CD14-positive monocyte (primary cell): ENCODE results near the gene PLXNA2. TPM values are rescaled to one million over a fixed set of nuclear protein-coding genes. Genes with fewer than 3 reads are reported as not detected.

Experiments
- DNase-seq, 3 donors: peaks; one replicate each; pipeline ENCODE4 v3.0.0-alpha.2; 2011 to 2022
- H2AFZ ChIP-seq: 2 replicates; pipeline ENCODE4 v1.6.0; 2012; ENCODE audit warnings: mild to moderate bottlenecking, low read depth, low read length, inconsistent platforms; ENCODE audit not compliant: insufficient read depth, poor library complexity, severe bottlenecking
- H3K27ac ChIP-seq, 2 donors: 1 replicate in 1 of 2; 2 replicates in 1 of 2; pipeline ENCODE4 v1.5.1; 2012 to 2013; ENCODE audit warnings: low read length in 2 of 2, control low read depth in 1 of 2, inconsistent platforms in 1 of 2, low read depth in 1 of 2, mild to moderate bottlenecking in 1 of 2
- H3K27me3 ChIP-seq, 2 donors: one replicate each; pipeline versions ENCODE4 v1.6.0 to v1.6.1; 2011 to 2013; ENCODE audit warnings: low read length in 2 of 2; ENCODE audit not compliant: control insufficient read depth in 2 of 2, insufficient read depth in 2 of 2
- H3K36me3 ChIP-seq, 2 donors: replicated peaks in 1 of 2; 1 replicate in 1 of 2; 2 replicates in 1 of 2; pipeline versions ENCODE4 v1.5.1 to v1.6.1; 2012 to 2013; ENCODE audit warnings: low read length in 2 of 2, control low read depth in 1 of 2, inconsistent platforms in 1 of 2, mild to moderate bottlenecking in 1 of 2; ENCODE audit not compliant: insufficient read depth in 2 of 2, control insufficient read depth in 1 of 2
- H3K4me1 ChIP-seq, 2 donors: 1 replicate in 1 of 2; 2 replicates in 1 of 2; pipeline versions ENCODE4 v1.5.1 to v1.6.1; 2012 to 2013; ENCODE audit warnings: low read length in 2 of 2, control low read depth in 1 of 2, inconsistent platforms in 1 of 2, mild to moderate bottlenecking in 1 of 2, moderate library complexity in 1 of 2; ENCODE audit not compliant: insufficient read depth in 2 of 2, control insufficient read depth in 1 of 2
- H3K4me2 ChIP-seq: replicated peaks from 2 replicates; pipeline ENCODE3; 2012; ENCODE audit warnings: low read length, moderate library complexity, mild to moderate bottlenecking; ENCODE audit not compliant: poor library complexity, severe bottlenecking; ENCODE audit errors: extremely low read depth
- H3K4me3 ChIP-seq, 3 experiments: fragments of 200-600 bp in 1 of 3; sonication (generic) in 1 of 3; replicated peaks in 1 of 3; 1 replicate in 2 of 3; 2 replicates in 1 of 3; pipeline ENCODE4 v1.5.1; 2011 to 2013; ENCODE audit warnings: low read length in 3 of 3, mild to moderate bottlenecking in 3 of 3, control low read depth in 2 of 3, low read depth in 2 of 3, inconsistent platforms in 1 of 3, moderate library complexity in 1 of 3
- H3K79me2 ChIP-seq: 2 replicates; pipeline ENCODE4 v1.6.0; 2012; ENCODE audit warnings: mild to moderate bottlenecking, control low read depth, inconsistent platforms, low read length, moderate library complexity; ENCODE audit not compliant: insufficient read depth
- H3K9ac ChIP-seq: 2 replicates; pipeline ENCODE4 v1.6.0; 2017; ENCODE audit warnings: low read length, mild to moderate bottlenecking; ENCODE audit not compliant: insufficient read depth, poor library complexity, severe bottlenecking
- H3K9me3 ChIP-seq, 2 donors: replicated peaks in 1 of 2; 1 replicate in 1 of 2; 2 replicates in 1 of 2; pipeline versions ENCODE4 v1.5.1 to v1.6.1; 2012 to 2013; ENCODE audit warnings: low read length in 2 of 2, control low read depth in 1 of 2; ENCODE audit not compliant: control insufficient read depth in 1 of 2, insufficient read depth in 1 of 2
- H4K20me1 ChIP-seq: 2 replicates; pipeline ENCODE4 v1.6.0; 2012; ENCODE audit warnings: mild to moderate bottlenecking, low read length, control low read depth, moderate library complexity; ENCODE audit not compliant: insufficient read depth
- H3K27ac Mint-ChIP-seq, 7 donors: one replicate each; pipeline ENCODE4 v1.8.0; 2020; ENCODE audit warnings: mild to moderate bottlenecking in 7 of 7, mixed read lengths in 7 of 7, moderate library complexity in 6 of 7, inconsistent platforms in 2 of 7
- H3K27me3 Mint-ChIP-seq, 3 donors: one replicate each; pipeline ENCODE4 v1.8.0; 2021 to 2022; ENCODE audit warnings: low read depth in 3 of 3, mild to moderate bottlenecking in 3 of 3, mixed read lengths in 3 of 3, moderate library complexity in 3 of 3, inconsistent platforms in 1 of 3
- H3K36me3 Mint-ChIP-seq, 2 donors: one replicate each; pipeline ENCODE4 v1.8.0; 2020; ENCODE audit warnings: mixed read lengths in 2 of 2, inconsistent platforms in 1 of 2, mild to moderate bottlenecking in 1 of 2
- H3K4me1 Mint-ChIP-seq: one replicate; pipeline ENCODE4 v1.8.0; 2020; ENCODE audit warnings: mild to moderate bottlenecking, mixed read lengths
- H3K4me3 Mint-ChIP-seq, 2 donors: one replicate each; pipeline ENCODE4 v1.8.0; 2020; ENCODE audit warnings: mild to moderate bottlenecking in 2 of 2, mixed read lengths in 2 of 2, moderate library complexity in 1 of 2
- H3K9me3 Mint-ChIP-seq, 7 donors: one replicate each; pipeline ENCODE4 v1.8.0; 2020 to 2022; ENCODE audit warnings: mixed read lengths in 7 of 7, mild to moderate bottlenecking in 6 of 7, moderate library complexity in 6 of 7, inconsistent platforms in 2 of 7
- WGBS: methylation state at CpG from one replicate; pipeline ENCODE4 v1.1.5; 2013; ENCODE audit warnings: missing lambda C conversion rate; ENCODE audit not compliant: insufficient coverage; 5-methylcytosine and 5-hydroxymethylcytosine counted together
- intact Hi-C, 2 donors: fragments of 100-400 bp; cut with micrococcal nuclease; formaldehyde crosslinking; loops; one replicate each; pipeline versions ENCODE4 v1.15.0 to v1.15.1; 2023
- polyA plus RNA-seq, 3 donors: library from polyadenylated mRNA; depleted of rRNA in 1 of 3; unstranded in 2 of 3; stranded (reverse) in 1 of 3; fragments of 300-500 nt in 2 of 3; fragments of >200 nt in 1 of 3; fragmentation: Illumina TruSeq in 2 of 3; gene quantifications; 1 replicate in 2 of 3; 2 replicates in 1 of 3; pipeline ENCODE4 v1.2.3, GENCODE V29; 2012 to 2021
- TF ChIP-seq, protein P1 (sequence below): fragments of 200-600 bp; IDR thresholded peaks from one replicate; pipeline ENCODE4 v1.8.0; 2022; ENCODE audit warnings: antibody characterized with exemption, mild to moderate bottlenecking

PLXNA2 gene
- polyA plus RNA-seq, 3 donors = 0.75 to 2.1 (median 1.1) TPM

DNA sequence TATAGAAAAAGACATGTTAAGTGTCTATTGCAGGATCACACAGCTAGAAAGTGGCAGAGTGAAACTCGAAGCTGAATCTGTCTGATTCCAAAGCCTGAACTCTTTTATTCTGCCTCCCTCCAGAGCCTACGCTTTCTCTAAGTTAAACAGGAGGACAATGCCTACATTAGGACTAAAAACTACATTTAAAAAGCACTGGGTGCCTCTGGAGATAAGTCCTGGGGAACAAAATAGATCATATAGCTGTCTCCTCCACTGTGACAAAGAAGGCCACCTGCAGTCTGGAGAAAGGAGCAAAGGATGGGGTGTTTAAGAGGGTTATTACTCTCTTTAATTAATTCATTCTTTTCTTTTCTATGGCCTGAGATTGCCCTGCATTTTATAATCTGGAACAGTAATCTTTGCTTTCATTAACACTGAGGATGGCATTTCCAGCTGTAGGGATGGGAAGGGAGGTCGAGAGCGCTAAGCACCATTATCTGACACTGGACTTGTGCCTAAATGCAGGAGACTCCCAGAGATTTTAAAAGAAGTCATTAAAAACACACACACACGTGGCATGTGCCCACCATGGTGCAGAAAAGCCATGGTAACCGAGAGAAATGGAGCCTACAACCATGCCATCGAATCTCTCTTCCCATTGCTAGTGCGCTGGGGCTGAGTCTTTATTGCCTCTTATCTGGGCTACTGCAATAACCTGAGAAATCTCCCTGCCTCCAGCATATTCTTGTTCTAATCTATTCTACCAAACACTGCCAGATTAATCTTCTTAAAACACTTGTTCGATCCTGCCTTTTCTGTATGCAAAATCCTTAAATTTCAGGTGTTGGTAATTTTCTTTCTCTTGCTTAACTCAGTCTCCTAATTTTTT lies 92.2 kb downstream of the PLXNA2 start:
- Histone ChIP-seq H4K20me1 (no peaks in the 10 kb centered on the region), H3K36me3 (no peaks in the 10 kb centered on the region), H3K9me3 (no peaks in the 10 kb centered on the region), H2AFZ (no peak overlapping the region), H3K27ac (no peak overlapping the region), H3K4me2 (no peak overlapping the region), H3K79me2 (no peaks in the 10 kb centered on the region), H3K4me1 (no peaks in the 10 kb centered on the region), H3K27me3 (no peaks in the 10 kb centered on the region), H3K4me3 (no peak overlapping the region), H3K9ac (no peak overlapping the region)
- H3K27ac Mint-ChIP-seq = no peak overlapping the region
- H3K4me3 Mint-ChIP-seq = no peak overlapping the region
- H3K9me3 Mint-ChIP-seq = no peaks in the 10 kb centered on the region
- WGBS = 89% methylated on average over 4 of the region's 9 CpGs
- no peaks in the 10 kb centered on the region for H3K36me3 Mint-ChIP-seq
- TF ChIP-seq, protein P1, sequence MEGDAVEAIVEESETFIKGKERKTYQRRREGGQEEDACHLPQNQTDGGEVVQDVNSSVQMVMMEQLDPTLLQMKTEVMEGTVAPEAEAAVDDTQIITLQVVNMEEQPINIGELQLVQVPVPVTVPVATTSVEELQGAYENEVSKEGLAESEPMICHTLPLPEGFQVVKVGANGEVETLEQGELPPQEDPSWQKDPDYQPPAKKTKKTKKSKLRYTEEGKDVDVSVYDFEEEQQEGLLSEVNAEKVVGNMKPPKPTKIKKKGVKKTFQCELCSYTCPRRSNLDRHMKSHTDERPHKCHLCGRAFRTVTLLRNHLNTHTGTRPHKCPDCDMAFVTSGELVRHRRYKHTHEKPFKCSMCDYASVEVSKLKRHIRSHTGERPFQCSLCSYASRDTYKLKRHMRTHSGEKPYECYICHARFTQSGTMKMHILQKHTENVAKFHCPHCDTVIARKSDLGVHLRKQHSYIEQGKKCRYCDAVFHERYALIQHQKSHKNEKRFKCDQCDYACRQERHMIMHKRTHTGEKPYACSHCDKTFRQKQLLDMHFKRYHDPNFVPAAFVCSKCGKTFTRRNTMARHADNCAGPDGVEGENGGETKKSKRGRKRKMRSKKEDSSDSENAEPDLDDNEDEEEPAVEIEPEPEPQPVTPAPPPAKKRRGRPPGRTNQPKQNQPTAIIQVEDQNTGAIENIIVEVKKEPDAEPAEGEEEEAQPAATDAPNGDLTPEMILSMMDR = no peak
- intact Hi-C loops = no loop called here
- DNase-seq = no peak
- no peaks in the 10 kb centered on the region for H3K4me1 Mint-ChIP-seq
- H3K27me3 Mint-ChIP-seq = peaks cover 2 to 9% (median 8%) of the 10 kb centered on the region in 3 donors

DNA sequence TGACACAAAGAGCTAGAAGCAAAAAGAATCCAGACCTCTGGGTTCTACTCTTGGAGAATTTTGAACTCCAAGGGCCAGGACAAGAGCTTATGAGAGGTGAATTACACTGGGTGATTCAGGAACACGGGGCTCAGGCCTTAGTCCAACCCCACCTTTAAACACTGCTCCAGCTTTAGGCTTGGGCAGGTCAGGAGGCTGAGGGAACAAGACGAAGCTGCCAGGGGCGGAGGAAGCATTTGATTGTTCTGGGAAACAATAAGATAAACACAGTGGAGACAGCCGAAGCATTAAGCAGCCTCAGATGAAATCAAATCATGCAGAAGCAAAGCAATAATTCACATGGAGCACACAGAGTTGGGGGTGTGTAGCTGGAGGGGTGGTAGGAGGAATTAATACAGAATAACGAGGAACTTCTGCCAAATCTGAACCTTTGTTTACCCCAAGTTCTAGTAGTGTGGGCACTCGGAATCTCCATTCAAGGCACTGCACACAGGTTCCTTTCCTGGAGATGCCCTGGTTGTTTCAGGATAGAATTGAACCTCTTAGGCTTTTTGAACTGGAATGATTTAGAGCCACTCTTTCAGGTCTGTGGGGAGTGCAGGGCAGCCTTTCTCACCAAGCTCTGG lies 93.2 kb downstream of the PLXNA2 start:
- peaks cover 4 to 9% (median 8%) of the 10 kb centered on the region in 3 donors for H3K27me3 Mint-ChIP-seq

More for the DNA sequence above, 93.2 kb downstream of the PLXNA2 start:
- no peaks in the 10 kb centered on the region for H4K20me1 ChIP-seq
- H3K9ac ChIP-seq = no peak overlapping the region
- H3K27ac ChIP-seq = no peak overlapping the region
- no peak overlapping the region for H3K4me2 ChIP-seq
- DNase-seq = no peak
- Mint-ChIP-seq H3K9me3 (no peaks in the 10 kb centered on the region), H3K4me1 (no peaks in the 10 kb centered on the region), H3K36me3 (no peaks in the 10 kb centered on the region), H3K4me3 (no peak overlapping the region), H3K27ac (no peak overlapping the region)
- 100% methylated on average over 1 of the region's 6 CpGs for WGBS
- H3K36me3 ChIP-seq = no peaks in the 10 kb centered on the region
- H3K9me3 ChIP-seq = no peaks in the 10 kb centered on the region
- H3K4me3 ChIP-seq = no peak overlapping the region
- no peaks in the 10 kb centered on the region for H3K79me2 ChIP-seq
- TF ChIP-seq, protein P1 = no peak
- no peak overlapping the region for H2AFZ ChIP-seq
- H3K27me3 ChIP-seq = no peaks in the 10 kb centered on the region
- no peaks in the 10 kb centered on the region for H3K4me1 ChIP-seq
- intact Hi-C loops = no loop called here
